ENCODE data around the gene SALL4. TPM values are rescaled to one million over a fixed set of nuclear protein-coding genes. Genes with fewer than 3 reads are reported as not detected.

The SALL4 gene
- total and polyA plus RNA-seq, 4 donors: 0.16 to 3.6 (median 1.4) TPM

DNA sequence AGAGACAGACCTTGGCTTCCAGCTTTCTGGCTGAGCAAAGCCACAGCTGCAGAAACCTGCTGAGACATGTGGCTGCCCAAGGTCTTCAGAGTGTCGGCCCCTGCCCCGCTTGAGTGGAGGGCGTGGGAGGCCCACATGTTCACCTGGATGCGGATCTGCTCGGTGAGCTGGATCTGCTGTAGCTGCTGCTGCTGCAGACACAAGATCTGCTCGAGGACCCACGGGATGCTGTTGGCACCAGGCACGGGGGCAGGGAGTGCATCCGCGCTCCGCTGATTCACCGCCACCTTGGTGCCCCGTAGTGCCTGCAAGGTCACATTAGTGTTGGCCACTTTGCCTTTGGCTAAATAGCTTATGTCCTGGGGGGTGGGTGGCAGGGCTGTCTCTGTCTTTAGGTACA lies 10.7 kb downstream of the SALL4 start:
- Histone ChIP-seq H3K36me3 (ENCODE audit: control insufficient read depth in 4 of 4, insufficient read depth in 3 of 4, low read depth in 1 of 4, low read length in 3 of 4) (peaks cover 0 to 5% (median 0%) of the 10 kb centered on the region in 4 donors), H3K4me1 (ENCODE audit: control insufficient read depth in 4 of 4, insufficient read depth in 4 of 4, low read length in 3 of 4) (no peaks in the 10 kb centered on the region), H3K4me3 (ENCODE audit: low read depth in 1 of 3, low read length in 3 of 3) (no peak overlapping the region), H3K27me3 (ENCODE audit: control insufficient read depth in 4 of 4, insufficient read depth in 4 of 4, low read length in 3 of 4) (no peaks in the 10 kb centered on the region), H3K27ac (ENCODE audit: low read depth in 1 of 2, low read length in 2 of 2) (no peak overlapping the region), H3K9me3 (ENCODE audit: control insufficient read depth in 4 of 4, low read length in 3 of 4) (no peaks in the 10 kb centered on the region), H3K9ac (ENCODE audit: low read depth in 1 of 2, low read length in 2 of 2) (no peak overlapping the region)
- no peak for DNase-seq (ENCODE audit: low spot score)
- TF ChIP-seq, protein P1, sequence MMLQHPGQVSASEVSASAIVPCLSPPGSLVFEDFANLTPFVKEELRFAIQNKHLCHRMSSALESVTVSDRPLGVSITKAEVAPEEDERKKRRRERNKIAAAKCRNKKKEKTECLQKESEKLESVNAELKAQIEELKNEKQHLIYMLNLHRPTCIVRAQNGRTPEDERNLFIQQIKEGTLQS (IDR thresholded peaks at IDR 0.05): no peak
- no peak for TF ChIP-seq RXRA (IDR thresholded peaks at IDR 0.05)
- TF ChIP-seq, protein P2, sequence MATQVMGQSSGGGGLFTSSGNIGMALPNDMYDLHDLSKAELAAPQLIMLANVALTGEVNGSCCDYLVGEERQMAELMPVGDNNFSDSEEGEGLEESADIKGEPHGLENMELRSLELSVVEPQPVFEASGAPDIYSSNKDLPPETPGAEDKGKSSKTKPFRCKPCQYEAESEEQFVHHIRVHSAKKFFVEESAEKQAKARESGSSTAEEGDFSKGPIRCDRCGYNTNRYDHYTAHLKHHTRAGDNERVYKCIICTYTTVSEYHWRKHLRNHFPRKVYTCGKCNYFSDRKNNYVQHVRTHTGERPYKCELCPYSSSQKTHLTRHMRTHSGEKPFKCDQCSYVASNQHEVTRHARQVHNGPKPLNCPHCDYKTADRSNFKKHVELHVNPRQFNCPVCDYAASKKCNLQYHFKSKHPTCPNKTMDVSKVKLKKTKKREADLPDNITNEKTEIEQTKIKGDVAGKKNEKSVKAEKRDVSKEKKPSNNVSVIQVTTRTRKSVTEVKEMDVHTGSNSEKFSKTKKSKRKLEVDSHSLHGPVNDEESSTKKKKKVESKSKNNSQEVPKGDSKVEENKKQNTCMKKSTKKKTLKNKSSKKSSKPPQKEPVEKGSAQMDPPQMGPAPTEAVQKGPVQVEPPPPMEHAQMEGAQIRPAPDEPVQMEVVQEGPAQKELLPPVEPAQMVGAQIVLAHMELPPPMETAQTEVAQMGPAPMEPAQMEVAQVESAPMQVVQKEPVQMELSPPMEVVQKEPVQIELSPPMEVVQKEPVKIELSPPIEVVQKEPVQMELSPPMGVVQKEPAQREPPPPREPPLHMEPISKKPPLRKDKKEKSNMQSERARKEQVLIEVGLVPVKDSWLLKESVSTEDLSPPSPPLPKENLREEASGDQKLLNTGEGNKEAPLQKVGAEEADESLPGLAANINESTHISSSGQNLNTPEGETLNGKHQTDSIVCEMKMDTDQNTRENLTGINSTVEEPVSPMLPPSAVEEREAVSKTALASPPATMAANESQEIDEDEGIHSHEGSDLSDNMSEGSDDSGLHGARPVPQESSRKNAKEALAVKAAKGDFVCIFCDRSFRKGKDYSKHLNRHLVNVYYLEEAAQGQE (IDR thresholded peaks at IDR 0.05): no peak
- TF ChIP-seq HNF4G (IDR thresholded peaks at IDR 0.05): no peak
- no peak for TF ChIP-seq TAF1 (conservative IDR thresholded peaks at IDR 0.05)
- no peak for TF ChIP-seq YY1 (IDR thresholded peaks at IDR 0.05)
- TF ChIP-seq RAD21 (IDR thresholded peaks at IDR 0.05): no peak
- TF ChIP-seq JUND (IDR thresholded peaks at IDR 0.05): no peak
- TF ChIP-seq FOXA2 (IDR thresholded peaks at IDR 0.05): no peak
- no peak for TF ChIP-seq GABPA (IDR thresholded peaks at IDR 0.05 in 1 of 2, conservative IDR thresholded peaks at IDR 0.05 in 1 of 2)
- TF ChIP-seq EGR1 (IDR thresholded peaks at IDR 0.05; ENCODE audit: low read depth in 2 of 2): no peak
- TF ChIP-seq NR2F2 (IDR thresholded peaks at IDR 0.05): no peak
- no peak for TF ChIP-seq HNF4A (conservative IDR thresholded peaks at IDR 0.05)
- TF ChIP-seq SP1 (IDR thresholded peaks at IDR 0.05): no peak
- TF ChIP-seq FOXA1 (IDR thresholded peaks at IDR 0.05): no peak
- TF ChIP-seq, protein P3, sequence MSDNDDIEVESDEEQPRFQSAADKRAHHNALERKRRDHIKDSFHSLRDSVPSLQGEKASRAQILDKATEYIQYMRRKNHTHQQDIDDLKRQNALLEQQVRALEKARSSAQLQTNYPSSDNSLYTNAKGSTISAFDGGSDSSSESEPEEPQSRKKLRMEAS (IDR thresholded peaks at IDR 0.05): no peak
- TF ChIP-seq, protein P4, sequence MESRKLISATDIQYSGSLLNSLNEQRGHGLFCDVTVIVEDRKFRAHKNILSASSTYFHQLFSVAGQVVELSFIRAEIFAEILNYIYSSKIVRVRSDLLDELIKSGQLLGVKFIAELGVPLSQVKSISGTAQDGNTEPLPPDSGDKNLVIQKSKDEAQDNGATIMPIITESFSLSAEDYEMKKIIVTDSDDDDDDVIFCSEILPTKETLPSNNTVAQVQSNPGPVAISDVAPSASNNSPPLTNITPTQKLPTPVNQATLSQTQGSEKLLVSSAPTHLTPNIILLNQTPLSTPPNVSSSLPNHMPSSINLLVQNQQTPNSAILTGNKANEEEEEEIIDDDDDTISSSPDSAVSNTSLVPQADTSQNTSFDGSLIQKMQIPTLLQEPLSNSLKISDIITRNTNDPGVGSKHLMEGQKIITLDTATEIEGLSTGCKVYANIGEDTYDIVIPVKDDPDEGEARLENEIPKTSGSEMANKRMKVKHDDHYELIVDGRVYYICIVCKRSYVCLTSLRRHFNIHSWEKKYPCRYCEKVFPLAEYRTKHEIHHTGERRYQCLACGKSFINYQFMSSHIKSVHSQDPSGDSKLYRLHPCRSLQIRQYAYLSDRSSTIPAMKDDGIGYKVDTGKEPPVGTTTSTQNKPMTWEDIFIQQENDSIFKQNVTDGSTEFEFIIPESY (IDR thresholded peaks at IDR 0.05): no peak
- TF ChIP-seq, protein P5, sequence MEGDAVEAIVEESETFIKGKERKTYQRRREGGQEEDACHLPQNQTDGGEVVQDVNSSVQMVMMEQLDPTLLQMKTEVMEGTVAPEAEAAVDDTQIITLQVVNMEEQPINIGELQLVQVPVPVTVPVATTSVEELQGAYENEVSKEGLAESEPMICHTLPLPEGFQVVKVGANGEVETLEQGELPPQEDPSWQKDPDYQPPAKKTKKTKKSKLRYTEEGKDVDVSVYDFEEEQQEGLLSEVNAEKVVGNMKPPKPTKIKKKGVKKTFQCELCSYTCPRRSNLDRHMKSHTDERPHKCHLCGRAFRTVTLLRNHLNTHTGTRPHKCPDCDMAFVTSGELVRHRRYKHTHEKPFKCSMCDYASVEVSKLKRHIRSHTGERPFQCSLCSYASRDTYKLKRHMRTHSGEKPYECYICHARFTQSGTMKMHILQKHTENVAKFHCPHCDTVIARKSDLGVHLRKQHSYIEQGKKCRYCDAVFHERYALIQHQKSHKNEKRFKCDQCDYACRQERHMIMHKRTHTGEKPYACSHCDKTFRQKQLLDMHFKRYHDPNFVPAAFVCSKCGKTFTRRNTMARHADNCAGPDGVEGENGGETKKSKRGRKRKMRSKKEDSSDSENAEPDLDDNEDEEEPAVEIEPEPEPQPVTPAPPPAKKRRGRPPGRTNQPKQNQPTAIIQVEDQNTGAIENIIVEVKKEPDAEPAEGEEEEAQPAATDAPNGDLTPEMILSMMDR (IDR thresholded peaks at IDR 0.05; ENCODE audit: low read depth, low read length, missing input control): no peak
- 93% methylated on average over 13 of the region's 13 CpGs for WGBS
